Panc1 (cell line): ENCODE results near the gene CMIP. TPM values are rescaled to one million over a fixed set of nuclear protein-coding genes. Genes with fewer than 3 reads are reported as not detected.

Experiments
- ATAC-seq: fragments of 200-7000 bp; cut with Tn5 transposase; 2 replicates; pipeline ENCODE4 v1.9.1; 2020; ENCODE audit warnings: mild to moderate bottlenecking, moderate library complexity
- BruUV-seq: library from RNA; stranded (reverse); fragments of 400-500 nt; replicated peaks from 2 replicates; lab custom pipeline; 2021; lab: Mats Ljungman, UMichigan
- CTCF ChIA-PET: fragments of 300-600 bp; sonication (Branson Sonifier 250); formaldehyde crosslinking; loops from one replicate; lab custom pipeline; 2022; ENCODE audit warnings: antibody characterized with exemption; lab: Charles Lee
- POLR2A ChIA-PET: fragments of 300-600 bp; sonication (Branson Sonifier 250); formaldehyde crosslinking; loops from one replicate; lab custom pipeline; 2022; ENCODE audit warnings: antibody characterized with exemption; lab: Charles Lee
- DNase-seq: peaks from one replicate; pipeline ENCODE4 v3.0.0-alpha.2; 2010; ENCODE audit warnings: low read depth, low spot score
- H3K27ac ChIP-seq: 2 replicates; pipeline ENCODE4 v1.5.1; 2011; ENCODE audit warnings: mild to moderate bottlenecking, low read length, inconsistent platforms
- H3K27me3 ChIP-seq: fragments of 200-500 bp; sonication (Bioruptor generic); 2 replicates; pipeline ENCODE4 v1.6.0; 2014; ENCODE audit warnings: low read length, inconsistent platforms; ENCODE audit not compliant: control insufficient read depth, insufficient read depth
- H3K36me3 ChIP-seq: fragments of 200-500 bp; sonication (Bioruptor generic); 2 replicates; pipeline ENCODE4 v1.5.1; 2014; ENCODE audit warnings: inconsistent platforms, mild to moderate bottlenecking, low read length, moderate library complexity; ENCODE audit not compliant: control insufficient read depth, insufficient read depth
- H3K4me1 ChIP-seq: 2 replicates; pipeline ENCODE4 v1.5.1; 2011; ENCODE audit warnings: inconsistent platforms, mild to moderate bottlenecking, low read length, moderate library complexity; ENCODE audit not compliant: control insufficient read depth, insufficient read depth
- H3K4me3 ChIP-seq, 2 experiments: 2 replicates each; pipeline ENCODE4 v1.5.1; 2011 to 2012; ENCODE audit warnings: low read depth in 2 of 2, low read length in 2 of 2, mild to moderate bottlenecking in 2 of 2, inconsistent platforms in 1 of 2, moderate library complexity in 1 of 2
- H3K9me3 ChIP-seq: fragments of 200-500 bp; sonication (Bioruptor generic); 2 replicates; pipeline ENCODE4 v1.5.1; 2014; ENCODE audit warnings: low read depth, mild to moderate bottlenecking, inconsistent platforms, low read length, moderate library complexity; ENCODE audit not compliant: control insufficient read depth, insufficient read depth
- CTCF ChIP-seq: fragments of 450-650 bp; IDR thresholded peaks from 2 replicates; pipeline ENCODE4 v1.5.1; 2017; ENCODE audit warnings: mild to moderate bottlenecking
- POLR2AphosphoS5 ChIP-seq: IDR thresholded peaks from 2 replicates; pipeline ENCODE4 v1.6.1; 2012; ENCODE audit warnings: mild to moderate bottlenecking, low read depth, low read length, moderate library complexity
- REST ChIP-seq, 2 experiments: IDR thresholded peaks; 2 replicates each; pipeline ENCODE4 v1.6.1; 2011 to 2012; ENCODE audit warnings: low read depth in 2 of 2, control low read depth in 1 of 2, low read length in 1 of 2, mild to moderate bottlenecking in 1 of 2, moderate library complexity in 1 of 2; ENCODE audit not compliant: insufficient read depth in 1 of 2
- SIN3A ChIP-seq: IDR thresholded peaks from 2 replicates; pipeline ENCODE4 v1.6.1; 2012; ENCODE audit warnings: low read depth, mild to moderate bottlenecking, low read length, moderate library complexity, borderline replicate concordance; ENCODE audit not compliant: insufficient read depth
- TCF7L2 ChIP-seq: IDR thresholded peaks from 2 replicates; pipeline ENCODE4 v1.6.1; 2011; ENCODE audit warnings: mild to moderate bottlenecking, low read depth, low read length, inconsistent platforms
- in situ Hi-C: cut with HindIII; loops from 2 replicates; pipeline ENCODE4 v1.10.0; 2016; ENCODE audit warnings: low sequenced_read_pairs, low pct_unique_long_range_greater_than_20kb
- intact Hi-C: fragments of 100-400 bp; cut with micrococcal nuclease; formaldehyde crosslinking; loops from one replicate; pipeline ENCODE4 v1.10.0; 2022; ENCODE audit not compliant: unreplicated experiment
- total RNA-seq: library from RNA; stranded (reverse); gene quantifications from one replicate; pipeline ENCODE4 v1.2.1, GENCODE V29; 2021; ENCODE audit not compliant: unreplicated experiment

Gene CMIP
- total RNA-seq, 1 experiment from 2014 or later: 49.7 TPM

- POLR2A ChIA-PET: interaction anchor here (0.7 kb wide), 1 partner anchor 162 kb away, joined by 7 read pairs; no protein-coding TSS in a partner anchor
Measured at GRCh38 chr16:81571175-81571574, 126.6 kb downstream of the CMIP start.

GRCh38 chr16:81571592-81572385 is 127.2 kb downstream of the CMIP start:
- CTCF ChIA-PET: no interaction called here
- ATAC-seq (no peak), DNase-seq (no peak)
- in situ Hi-C loops: no loop called here
- POLR2A ChIA-PET: interaction anchor here (0.7 kb wide), 1 partner anchor 163 kb away, joined by 7 read pairs; no protein-coding TSS in a partner anchor
- H3K4me3 ChIP-seq: no peak overlapping the region
- H3K4me1 ChIP-seq: peaks cover 40% of the 10 kb centered on the region
- no peaks in the 10 kb centered on the region for H3K36me3 ChIP-seq
- H3K27me3 ChIP-seq: no peaks in the 10 kb centered on the region
- no TSS peak for BruUV-seq
- intact Hi-C loops: no loop called here
- peak overlapping the region; percentile 17; the same call in 1 of the 2 replicates for H3K27ac ChIP-seq
- H3K9me3 ChIP-seq: no peaks in the 10 kb centered on the region
- TF ChIP-seq CTCF (no peak), REST (IDR thresholded peaks at IDR 0.05; ENCODE audit: insufficient read depth in 1 of 2, low read depth in 2 of 2, low read length in 1 of 2) (no peak), SIN3A (no peak), POLR2AphosphoS5 (no peak)

More at GRCh38 chr16:81571175-81571574, 126.6 kb downstream of the CMIP start:
- H3K27ac ChIP-seq: no peak overlapping the region; the same call in 1 of the 2 replicates
- H3K36me3 ChIP-seq: no peaks in the 10 kb centered on the region
- DNase-seq (no peak), ATAC-seq (no peak)
- no peaks in the 10 kb centered on the region for H3K27me3 ChIP-seq
- H3K4me3 ChIP-seq: no peak overlapping the region
- H3K9me3 ChIP-seq: no peaks in the 10 kb centered on the region
- in situ Hi-C loops: no loop called here
- CTCF ChIA-PET: no interaction called here
- intact Hi-C loops: no loop called here
- TF ChIP-seq SIN3A (no peak), POLR2AphosphoS5 (no peak), TCF7L2 (no peak), CTCF (no peak), REST (IDR thresholded peaks at IDR 0.05; ENCODE audit: insufficient read depth in 1 of 2, low read depth in 2 of 2, low read length in 1 of 2) (no peak)
- peaks cover 40% of the 10 kb centered on the region for H3K4me1 ChIP-seq
- no TSS peak for BruUV-seq
